ENCODE data around the gene EN2. TPM values are rescaled to one million over a fixed set of nuclear protein-coding genes. Genes with fewer than 3 reads are reported as not detected.

EN2 gene
- total RNA-seq, 1 experiment from 2014 or later = not detected

DNA sequence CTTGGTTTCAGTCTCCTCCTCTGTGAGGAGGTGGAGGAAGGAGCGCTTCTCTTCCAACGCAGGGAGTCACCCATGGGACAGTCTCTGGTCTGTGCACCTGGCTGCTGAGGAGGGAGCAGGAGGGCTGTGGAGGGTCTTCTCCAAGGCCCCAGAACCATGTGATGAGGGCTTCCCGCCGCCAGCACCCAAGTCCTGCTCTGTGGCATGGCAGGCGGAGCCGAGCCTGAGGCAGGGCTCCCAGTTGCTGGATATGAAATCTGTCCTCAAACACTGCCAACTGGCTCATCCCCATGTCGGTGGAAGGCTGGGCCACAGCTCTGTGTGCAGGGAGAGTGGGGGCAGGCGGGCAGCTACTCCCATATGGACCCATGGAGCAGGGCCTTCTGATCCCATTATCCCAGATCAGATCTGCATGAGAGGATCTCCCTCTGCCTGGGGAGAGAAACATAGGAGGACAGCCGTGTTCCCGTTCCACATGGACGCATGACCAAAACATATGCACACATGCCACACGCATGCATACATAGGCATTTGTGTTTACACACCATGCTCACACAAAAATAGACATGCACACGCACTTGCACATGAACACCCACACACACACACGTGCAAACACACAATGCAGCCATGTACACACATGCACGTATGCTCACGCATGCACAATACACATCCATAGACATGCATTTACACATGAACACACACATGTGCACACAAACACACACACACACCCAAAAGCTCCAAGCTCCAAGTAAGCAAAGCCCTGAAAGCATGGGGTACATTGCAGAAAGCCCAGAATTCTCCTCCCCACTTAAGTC, 38.8 kb upstream of the EN2 start:
- peaks cover 11% of the 10 kb centered on the region for H3K27me3 ChIP-seq (replicated peaks; ENCODE audit: insufficient read depth, low read depth, low read length, poor library complexity)
- BruUV-seq (replicated peaks) = no TSS peak
- H3K4me1 ChIP-seq (ENCODE audit: insufficient read depth, low read length, poor library complexity, severe bottlenecking) = no peaks in the 10 kb centered on the region
- no peak for DNase-seq (ENCODE audit: low spot score)
- TF ChIP-seq EZH2 (IDR thresholded peaks at IDR 0.05; ENCODE audit: borderline replicate concordance, low read depth, low read length, poor library complexity, severe bottlenecking) = no peak
- TF ChIP-seq, protein P1, sequence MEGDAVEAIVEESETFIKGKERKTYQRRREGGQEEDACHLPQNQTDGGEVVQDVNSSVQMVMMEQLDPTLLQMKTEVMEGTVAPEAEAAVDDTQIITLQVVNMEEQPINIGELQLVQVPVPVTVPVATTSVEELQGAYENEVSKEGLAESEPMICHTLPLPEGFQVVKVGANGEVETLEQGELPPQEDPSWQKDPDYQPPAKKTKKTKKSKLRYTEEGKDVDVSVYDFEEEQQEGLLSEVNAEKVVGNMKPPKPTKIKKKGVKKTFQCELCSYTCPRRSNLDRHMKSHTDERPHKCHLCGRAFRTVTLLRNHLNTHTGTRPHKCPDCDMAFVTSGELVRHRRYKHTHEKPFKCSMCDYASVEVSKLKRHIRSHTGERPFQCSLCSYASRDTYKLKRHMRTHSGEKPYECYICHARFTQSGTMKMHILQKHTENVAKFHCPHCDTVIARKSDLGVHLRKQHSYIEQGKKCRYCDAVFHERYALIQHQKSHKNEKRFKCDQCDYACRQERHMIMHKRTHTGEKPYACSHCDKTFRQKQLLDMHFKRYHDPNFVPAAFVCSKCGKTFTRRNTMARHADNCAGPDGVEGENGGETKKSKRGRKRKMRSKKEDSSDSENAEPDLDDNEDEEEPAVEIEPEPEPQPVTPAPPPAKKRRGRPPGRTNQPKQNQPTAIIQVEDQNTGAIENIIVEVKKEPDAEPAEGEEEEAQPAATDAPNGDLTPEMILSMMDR (conservative IDR thresholded peaks at IDR 0.05; ENCODE audit: low read depth, low read length) = no peak
- intact Hi-C loops (cut with micrococcal nuclease; ENCODE audit: unreplicated experiment) = no loop called here
- no peaks in the 10 kb centered on the region for H3K36me3 ChIP-seq (ENCODE audit: insufficient read depth, low read length, poor library complexity, severe bottlenecking)
- no peaks in the 10 kb centered on the region for H3K9me3 ChIP-seq (ENCODE audit: low read depth, low read length, poor library complexity, severe bottlenecking)
- no peak overlapping the region for H3K27ac ChIP-seq (ENCODE audit: low read depth, low read length, poor library complexity, severe bottlenecking)
- H3K4me3 ChIP-seq (ENCODE audit: low read depth, low read length, poor library complexity, severe bottlenecking) = no peak overlapping the region
- ChIA-PET CTCF (no interaction called here), POLR2A (ENCODE audit: low non-redundant PET) (no interaction called here)

DNA sequence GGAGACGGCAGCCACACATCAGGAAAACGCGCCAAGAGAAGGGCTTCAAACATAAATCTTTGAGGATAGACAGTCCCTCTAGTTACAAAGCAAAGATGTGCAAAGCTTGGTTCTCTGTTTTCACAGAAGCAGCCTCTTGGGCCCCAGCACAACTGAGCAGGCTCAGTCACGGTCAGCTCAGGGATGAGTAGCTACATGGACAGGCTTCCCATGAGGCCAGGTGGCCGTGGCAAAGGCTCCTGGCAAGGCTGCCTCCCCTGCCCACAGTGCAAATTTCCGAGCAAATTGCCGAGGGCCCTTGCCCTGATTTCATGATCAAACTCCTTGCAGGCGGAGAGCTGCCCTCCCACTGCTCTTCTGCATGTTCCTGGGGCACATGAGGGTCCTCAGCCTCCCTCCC, 37.8 kb upstream of the EN2 start:
- CTCF ChIA-PET = no interaction called here
- no TSS peak for BruUV-seq (replicated peaks)

DNA sequence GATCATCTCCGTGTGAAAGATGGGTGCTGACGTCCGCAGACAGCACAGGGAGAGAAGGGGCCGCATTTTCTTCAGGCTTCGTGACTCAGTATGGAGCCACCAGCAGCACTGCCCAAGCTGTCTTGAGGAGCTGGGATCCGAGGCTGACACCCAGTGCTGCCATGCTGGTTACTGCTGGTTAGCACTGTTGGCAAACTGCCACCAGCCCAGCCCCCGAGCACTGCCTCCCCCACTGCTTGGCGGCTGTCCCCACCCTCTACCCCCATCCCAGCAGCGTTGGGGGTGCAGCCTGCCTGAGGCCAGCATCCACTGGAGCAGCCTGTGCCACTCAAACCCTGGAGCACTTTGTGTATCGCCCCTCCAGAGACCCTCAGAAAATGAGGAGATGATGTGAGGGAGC, 35.8 kb upstream of the EN2 start:
- Histone ChIP-seq H3K4me1 (ENCODE audit: insufficient read depth, low read length, poor library complexity, severe bottlenecking) (no peaks in the 10 kb centered on the region), H3K27me3 (replicated peaks; ENCODE audit: insufficient read depth, low read depth, low read length, poor library complexity) (peaks cover 24% of the 10 kb centered on the region), H3K36me3 (ENCODE audit: insufficient read depth, low read length, poor library complexity, severe bottlenecking) (no peaks in the 10 kb centered on the region), H3K4me3 (ENCODE audit: low read depth, low read length, poor library complexity, severe bottlenecking) (no peak overlapping the region), H3K9me3 (ENCODE audit: low read depth, low read length, poor library complexity, severe bottlenecking) (no peaks in the 10 kb centered on the region), H3K27ac (ENCODE audit: low read depth, low read length, poor library complexity, severe bottlenecking) (no peak overlapping the region)
- TF ChIP-seq, protein P1 (conservative IDR thresholded peaks at IDR 0.05; ENCODE audit: low read depth, low read length) = no peak
- TF ChIP-seq EZH2 (IDR thresholded peaks at IDR 0.05; ENCODE audit: borderline replicate concordance, low read depth, low read length, poor library complexity, severe bottlenecking) = no peak
- POLR2A ChIA-PET (ENCODE audit: low non-redundant PET) = no interaction called here
- CTCF ChIA-PET = no interaction called here
- no peak for DNase-seq (ENCODE audit: low spot score)
- intact Hi-C loops (cut with micrococcal nuclease; ENCODE audit: unreplicated experiment) = no loop called here
- no TSS peak for BruUV-seq (replicated peaks)

More for the DNA sequence above, 37.8 kb upstream of the EN2 start:
- TF ChIP-seq, protein P1 (conservative IDR thresholded peaks at IDR 0.05; ENCODE audit: low read depth, low read length) = no peak
- TF ChIP-seq EZH2 (IDR thresholded peaks at IDR 0.05; ENCODE audit: borderline replicate concordance, low read depth, low read length, poor library complexity, severe bottlenecking) = no peak
- DNase-seq (ENCODE audit: low spot score) = no peak
- POLR2A ChIA-PET (ENCODE audit: low non-redundant PET) = no interaction called here
- no peak overlapping the region for H3K27ac ChIP-seq (ENCODE audit: low read depth, low read length, poor library complexity, severe bottlenecking)
- intact Hi-C loops (cut with micrococcal nuclease; ENCODE audit: unreplicated experiment) = no loop called here
- no peak overlapping the region for H3K4me3 ChIP-seq (ENCODE audit: low read depth, low read length, poor library complexity, severe bottlenecking)
- H3K4me1 ChIP-seq (ENCODE audit: insufficient read depth, low read length, poor library complexity, severe bottlenecking) = no peaks in the 10 kb centered on the region
- H3K9me3 ChIP-seq (ENCODE audit: low read depth, low read length, poor library complexity, severe bottlenecking) = no peaks in the 10 kb centered on the region
- H3K27me3 ChIP-seq (replicated peaks; ENCODE audit: insufficient read depth, low read depth, low read length, poor library complexity) = peaks cover 9% of the 10 kb centered on the region
- H3K36me3 ChIP-seq (ENCODE audit: insufficient read depth, low read length, poor library complexity, severe bottlenecking) = no peaks in the 10 kb centered on the region
